Neural cell (in vitro differentiated cells): ENCODE measurements around the gene S100A1. TPM values are rescaled to one million over a fixed set of nuclear protein-coding genes. Genes with fewer than 3 reads are reported as not detected.

ENCODE experiments used
- H2AFZ ChIP-seq: fragments of 200-600, 300-800 bp; sonication (generic), shearing (Covaris generic); 2 replicates; pipeline ENCODE4 v1.6.0; 2014; ENCODE audit warnings: low read depth, mild to moderate bottlenecking, antibody characterized with exemption, low read length, moderate library complexity
- H3F3A ChIP-seq: fragments of 200-600 bp; shearing (Covaris generic); 2 replicates; pipeline ENCODE4 v1.6.1; 2016; ENCODE audit warnings: mild to moderate bottlenecking, moderate library complexity, mixed read lengths, antibody characterized with exemption, low read length; ENCODE audit not compliant: insufficient read depth, poor library complexity, severe bottlenecking
- H3K27ac ChIP-seq: fragments of 200-600, 300-800 bp; sonication (generic), shearing (Covaris generic); 2 replicates; pipeline ENCODE4 v1.5.1; 2014; ENCODE audit warnings: mild to moderate bottlenecking, low read length, moderate library complexity
- H3K27me3 ChIP-seq: fragments of 300-800, 200-600 bp; sonication (generic), shearing (Covaris generic); 2 replicates; pipeline ENCODE4 v1.6.0; 2014; ENCODE audit warnings: mild to moderate bottlenecking, low read depth, low read length, moderate library complexity; ENCODE audit not compliant: insufficient read depth
- H3K36me3 ChIP-seq: fragments of 300-800, 200-600 bp; sonication (generic), shearing (Covaris generic); 2 replicates; pipeline ENCODE4 v1.5.1; 2014; ENCODE audit warnings: mild to moderate bottlenecking, antibody characterized with exemption, low read length, moderate library complexity; ENCODE audit not compliant: insufficient read depth
- H3K4me2 ChIP-seq: fragments of 300-800, 200-600 bp; sonication (generic), shearing (Covaris generic); 2 replicates; pipeline ENCODE4 v1.6.0; 2014; ENCODE audit warnings: mild to moderate bottlenecking, low read length
- H3K4me3 ChIP-seq: fragments of 300-800, 200-600 bp; sonication (generic), shearing (Covaris generic); 2 replicates; pipeline ENCODE4 v1.5.1; 2014; ENCODE audit warnings: mild to moderate bottlenecking, low read length, moderate library complexity
- H3K79me2 ChIP-seq: fragments of 200-600 bp; shearing (Covaris generic); replicated peaks from 2 replicates; pipeline ENCODE4 v1.6.0; 2014; ENCODE audit warnings: mild to moderate bottlenecking, low read length, moderate library complexity; ENCODE audit not compliant: insufficient read depth
- H3K9ac ChIP-seq: fragments of 300-800, 200-600 bp; sonication (generic), shearing (Covaris generic); 2 replicates; pipeline ENCODE4 v1.6.1; 2016; ENCODE audit warnings: mild to moderate bottlenecking, low read length, mixed read lengths
- H3K9me2 ChIP-seq: fragments of 200-600 bp; shearing (Covaris generic); 2 replicates; pipeline ENCODE4 v1.6.1; 2016; ENCODE audit warnings: mild to moderate bottlenecking, low read length, mixed read lengths; ENCODE audit not compliant: insufficient read depth
- H3K9me3 ChIP-seq: fragments of 200-600, 300-800 bp; sonication (generic), shearing (Covaris generic); 2 replicates; pipeline ENCODE4 v1.6.1; 2016; ENCODE audit warnings: mild to moderate bottlenecking, mixed run types, low read length, moderate library complexity, mixed read lengths
- H4K20me1 ChIP-seq: fragments of 200-600 bp; shearing (Covaris generic); 2 replicates; pipeline ENCODE4 v1.6.1; 2016; ENCODE audit warnings: mild to moderate bottlenecking, mixed run types; ENCODE audit not compliant: insufficient read depth
- CTCF ChIP-seq: fragments of 450-650 bp; IDR thresholded peaks from 2 replicates; pipeline ENCODE4 v1.5.1; 2014; ENCODE audit warnings: antibody characterized with exemption, mild to moderate bottlenecking, moderate library complexity; ENCODE audit not compliant: poor library complexity, severe bottlenecking
- EP300 ChIP-seq: fragments of 450-650 bp; conservative IDR thresholded peaks from 2 replicates; pipeline ENCODE4 v1.6.1; 2014; ENCODE audit warnings: antibody characterized with exemption, mild to moderate bottlenecking, moderate library complexity; ENCODE audit not compliant: poor library complexity, severe bottlenecking
- EZH2 ChIP-seq: fragments of 200-600, 300-800 bp; shearing (Covaris generic), sonication (generic); IDR thresholded peaks from 2 replicates; pipeline ENCODE4 v1.6.1; 2014; ENCODE audit warnings: antibody characterized with exemption, low read length, borderline replicate concordance, mild to moderate bottlenecking; ENCODE audit not compliant: insufficient read depth, poor library complexity, severe bottlenecking
- MXI1 ChIP-seq: fragments of 450-650 bp; conservative IDR thresholded peaks from 2 replicates; pipeline ENCODE4 v1.6.1; 2014; ENCODE audit warnings: antibody characterized with exemption, mild to moderate bottlenecking; ENCODE audit not compliant: poor library complexity, severe bottlenecking
- POLR2AphosphoS5 ChIP-seq: IDR thresholded peaks from 2 replicates; pipeline ENCODE4 v1.6.1; 2012
- RAD21 ChIP-seq: fragments of 450-650 bp; conservative IDR thresholded peaks from 2 replicates; pipeline ENCODE4 v1.6.1; 2014; ENCODE audit warnings: antibody characterized with exemption, mild to moderate bottlenecking, moderate library complexity
- SMC3 ChIP-seq: fragments of 450-650 bp; conservative IDR thresholded peaks from 2 replicates; pipeline ENCODE4 v1.6.1; 2014; ENCODE audit warnings: antibody characterized with exemption, mild to moderate bottlenecking, moderate library complexity; ENCODE audit not compliant: poor library complexity
- TAF1 ChIP-seq: IDR thresholded peaks from 2 replicates; pipeline ENCODE4 v1.6.1; 2012; ENCODE audit warnings: low read depth
- polyA plus RNA-seq: library from polyadenylated mRNA; depleted of rRNA; stranded (reverse); fragments of >200 nt; gene quantifications from 2 replicates; pipeline ENCODE4 v1.2.3, GENCODE V29; 2014
- TF ChIP-seq, protein P1 (sequence below): IDR thresholded peaks from 2 replicates; pipeline ENCODE4 v1.6.1; 2012; ENCODE audit warnings: borderline replicate concordance

The S100A1 gene
- polyA plus RNA-seq, 1 donor from 2014 or later, result not detected

GRCh38 chr1:153631047-153632022, 3.1 kb downstream of the S100A1 start:
- no peak overlapping the region for H3K4me3 ChIP-seq
- no peak overlapping the region for H3K27ac ChIP-seq
- H3K79me2 ChIP-seq, result peaks cover 23% of the 10 kb centered on the region
- no peak overlapping the region for H3K9ac ChIP-seq
- no peak overlapping the region for H2AFZ ChIP-seq
- TF ChIP-seq SMC3 (no peak), MXI1 (no peak), EZH2 (no peak), RAD21 (no peak), CTCF (no peak), EP300 (no peak), TAF1 (no peak), POLR2AphosphoS5 (no peak)
- TF ChIP-seq, protein P1, sequence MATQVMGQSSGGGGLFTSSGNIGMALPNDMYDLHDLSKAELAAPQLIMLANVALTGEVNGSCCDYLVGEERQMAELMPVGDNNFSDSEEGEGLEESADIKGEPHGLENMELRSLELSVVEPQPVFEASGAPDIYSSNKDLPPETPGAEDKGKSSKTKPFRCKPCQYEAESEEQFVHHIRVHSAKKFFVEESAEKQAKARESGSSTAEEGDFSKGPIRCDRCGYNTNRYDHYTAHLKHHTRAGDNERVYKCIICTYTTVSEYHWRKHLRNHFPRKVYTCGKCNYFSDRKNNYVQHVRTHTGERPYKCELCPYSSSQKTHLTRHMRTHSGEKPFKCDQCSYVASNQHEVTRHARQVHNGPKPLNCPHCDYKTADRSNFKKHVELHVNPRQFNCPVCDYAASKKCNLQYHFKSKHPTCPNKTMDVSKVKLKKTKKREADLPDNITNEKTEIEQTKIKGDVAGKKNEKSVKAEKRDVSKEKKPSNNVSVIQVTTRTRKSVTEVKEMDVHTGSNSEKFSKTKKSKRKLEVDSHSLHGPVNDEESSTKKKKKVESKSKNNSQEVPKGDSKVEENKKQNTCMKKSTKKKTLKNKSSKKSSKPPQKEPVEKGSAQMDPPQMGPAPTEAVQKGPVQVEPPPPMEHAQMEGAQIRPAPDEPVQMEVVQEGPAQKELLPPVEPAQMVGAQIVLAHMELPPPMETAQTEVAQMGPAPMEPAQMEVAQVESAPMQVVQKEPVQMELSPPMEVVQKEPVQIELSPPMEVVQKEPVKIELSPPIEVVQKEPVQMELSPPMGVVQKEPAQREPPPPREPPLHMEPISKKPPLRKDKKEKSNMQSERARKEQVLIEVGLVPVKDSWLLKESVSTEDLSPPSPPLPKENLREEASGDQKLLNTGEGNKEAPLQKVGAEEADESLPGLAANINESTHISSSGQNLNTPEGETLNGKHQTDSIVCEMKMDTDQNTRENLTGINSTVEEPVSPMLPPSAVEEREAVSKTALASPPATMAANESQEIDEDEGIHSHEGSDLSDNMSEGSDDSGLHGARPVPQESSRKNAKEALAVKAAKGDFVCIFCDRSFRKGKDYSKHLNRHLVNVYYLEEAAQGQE, result no peak
- H3K36me3 ChIP-seq, result peaks cover under 1% of the 10 kb centered on the region
- no peaks in the 10 kb centered on the region for H4K20me1 ChIP-seq
- no peaks in the 10 kb centered on the region for H3K9me2 ChIP-seq
- H3F3A ChIP-seq, result no peaks in the 10 kb centered on the region
- no peaks in the 10 kb centered on the region for H3K9me3 ChIP-seq
- H3K27me3 ChIP-seq, result no peaks in the 10 kb centered on the region
- H3K4me2 ChIP-seq, result no peak overlapping the region

DNA sequence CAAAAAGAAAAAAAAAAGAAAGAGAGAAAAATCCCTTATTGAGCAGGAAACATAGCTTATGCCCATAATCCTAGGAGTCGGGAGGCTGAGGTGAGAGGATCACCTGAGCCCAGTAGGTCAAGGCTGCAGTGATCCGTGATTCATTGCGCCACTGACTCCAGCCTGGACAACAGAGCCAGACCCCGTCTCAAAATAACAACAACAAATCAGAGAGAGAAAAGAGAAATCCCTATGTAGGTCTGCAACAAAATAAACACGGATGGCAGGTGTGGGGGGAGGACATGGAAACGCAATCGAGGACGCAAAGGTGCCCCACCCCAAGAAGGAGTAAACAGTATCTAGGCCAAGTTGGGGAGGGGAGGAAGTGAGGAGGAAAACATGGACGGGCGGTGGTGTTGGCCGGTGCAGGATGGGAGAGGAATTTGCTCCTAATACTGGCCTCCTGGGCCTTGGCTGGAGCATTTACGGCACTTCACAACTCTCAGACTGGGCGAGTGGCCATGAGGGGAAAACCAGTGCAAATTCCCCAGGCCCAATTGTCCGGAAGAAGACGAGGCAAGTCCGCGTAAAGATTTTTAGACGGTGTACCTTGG, 5.0 kb downstream of the S100A1 start:
- TF ChIP-seq EP300, result no peak
- no peak for TF ChIP-seq TAF1
- TF ChIP-seq SMC3, result no peak
- no peak for TF ChIP-seq EZH2
- H2AFZ ChIP-seq, result no peak overlapping the region
- no peaks in the 10 kb centered on the region for H3F3A ChIP-seq
- H3K27ac ChIP-seq, result no peak overlapping the region
- H3K36me3 ChIP-seq, result peaks cover 8% of the 10 kb centered on the region
- H3K4me3 ChIP-seq, result peak overlapping the region; percentile 79
- H3K27me3 ChIP-seq, result no peaks in the 10 kb centered on the region
- H3K79me2 ChIP-seq, result peaks cover 31% of the 10 kb centered on the region
- H3K9ac ChIP-seq, result no peak overlapping the region
- H3K9me3 ChIP-seq, result no peaks in the 10 kb centered on the region
- no peaks in the 10 kb centered on the region for H4K20me1 ChIP-seq
- no peak overlapping the region for H3K4me2 ChIP-seq
- no peaks in the 10 kb centered on the region for H3K9me2 ChIP-seq
